Coronary artery (tissue), 2 donors: Measurements from ENCODE around the gene CLEC4D.
"Not testable (repeated sequence)": the region's sequence is repeated elsewhere in the genome, so short reads cannot be mapped to it uniquely, and the experiment has no call there.

Source experiments
- DNase-seq: peaks from one replicate; pipeline ENCODE4 v3.0.0-alpha.2; 2017; ENCODE audit warnings: low spot score
- H3K27ac ChIP-seq, 2 donors: fragments of 200-600 bp; sonication (generic); one replicate each; pipeline ENCODE4 v1.5.1; 2016 to 2019
- H3K4me3 ChIP-seq: fragments of 200-600 bp; sonication (generic); 2 replicates; pipeline ENCODE4 v1.5.1; 2016; ENCODE audit warnings: mild to moderate bottlenecking, moderate library complexity
- TF ChIP-seq, protein P1 (sequence below): fragments of 200-600 bp; sonication (generic); IDR thresholded peaks from one replicate; pipeline ENCODE4 v1.5.1; 2019; ENCODE audit warnings: antibody characterized with exemption

Gene CLEC4D

DNA sequence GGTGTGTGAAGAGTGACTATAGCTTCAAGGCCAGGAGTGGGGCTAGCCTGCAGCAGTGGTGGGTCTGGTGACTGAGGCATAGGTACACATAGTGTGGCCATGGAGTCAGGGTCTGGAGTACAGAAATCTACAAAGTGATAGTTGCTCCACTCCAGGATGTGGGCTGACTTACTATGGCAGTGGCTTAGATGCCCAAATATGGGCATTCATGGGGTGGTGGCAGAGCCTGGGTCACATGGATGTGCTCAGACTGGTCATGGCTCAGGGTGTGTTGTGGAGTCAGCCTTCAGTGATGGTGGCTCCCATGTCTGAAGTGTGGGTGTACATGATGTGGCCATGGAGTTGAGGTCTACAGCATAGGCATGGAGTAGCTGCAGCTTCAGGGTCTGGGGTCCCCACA lies 30.2 kb upstream of the CLEC4D start:
- TF ChIP-seq, protein P1, sequence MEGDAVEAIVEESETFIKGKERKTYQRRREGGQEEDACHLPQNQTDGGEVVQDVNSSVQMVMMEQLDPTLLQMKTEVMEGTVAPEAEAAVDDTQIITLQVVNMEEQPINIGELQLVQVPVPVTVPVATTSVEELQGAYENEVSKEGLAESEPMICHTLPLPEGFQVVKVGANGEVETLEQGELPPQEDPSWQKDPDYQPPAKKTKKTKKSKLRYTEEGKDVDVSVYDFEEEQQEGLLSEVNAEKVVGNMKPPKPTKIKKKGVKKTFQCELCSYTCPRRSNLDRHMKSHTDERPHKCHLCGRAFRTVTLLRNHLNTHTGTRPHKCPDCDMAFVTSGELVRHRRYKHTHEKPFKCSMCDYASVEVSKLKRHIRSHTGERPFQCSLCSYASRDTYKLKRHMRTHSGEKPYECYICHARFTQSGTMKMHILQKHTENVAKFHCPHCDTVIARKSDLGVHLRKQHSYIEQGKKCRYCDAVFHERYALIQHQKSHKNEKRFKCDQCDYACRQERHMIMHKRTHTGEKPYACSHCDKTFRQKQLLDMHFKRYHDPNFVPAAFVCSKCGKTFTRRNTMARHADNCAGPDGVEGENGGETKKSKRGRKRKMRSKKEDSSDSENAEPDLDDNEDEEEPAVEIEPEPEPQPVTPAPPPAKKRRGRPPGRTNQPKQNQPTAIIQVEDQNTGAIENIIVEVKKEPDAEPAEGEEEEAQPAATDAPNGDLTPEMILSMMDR = no peak
- Histone ChIP-seq H3K27ac (no peak overlapping the region), H3K4me3 (no peak overlapping the region)
- DNase-seq = no peak

DNA sequence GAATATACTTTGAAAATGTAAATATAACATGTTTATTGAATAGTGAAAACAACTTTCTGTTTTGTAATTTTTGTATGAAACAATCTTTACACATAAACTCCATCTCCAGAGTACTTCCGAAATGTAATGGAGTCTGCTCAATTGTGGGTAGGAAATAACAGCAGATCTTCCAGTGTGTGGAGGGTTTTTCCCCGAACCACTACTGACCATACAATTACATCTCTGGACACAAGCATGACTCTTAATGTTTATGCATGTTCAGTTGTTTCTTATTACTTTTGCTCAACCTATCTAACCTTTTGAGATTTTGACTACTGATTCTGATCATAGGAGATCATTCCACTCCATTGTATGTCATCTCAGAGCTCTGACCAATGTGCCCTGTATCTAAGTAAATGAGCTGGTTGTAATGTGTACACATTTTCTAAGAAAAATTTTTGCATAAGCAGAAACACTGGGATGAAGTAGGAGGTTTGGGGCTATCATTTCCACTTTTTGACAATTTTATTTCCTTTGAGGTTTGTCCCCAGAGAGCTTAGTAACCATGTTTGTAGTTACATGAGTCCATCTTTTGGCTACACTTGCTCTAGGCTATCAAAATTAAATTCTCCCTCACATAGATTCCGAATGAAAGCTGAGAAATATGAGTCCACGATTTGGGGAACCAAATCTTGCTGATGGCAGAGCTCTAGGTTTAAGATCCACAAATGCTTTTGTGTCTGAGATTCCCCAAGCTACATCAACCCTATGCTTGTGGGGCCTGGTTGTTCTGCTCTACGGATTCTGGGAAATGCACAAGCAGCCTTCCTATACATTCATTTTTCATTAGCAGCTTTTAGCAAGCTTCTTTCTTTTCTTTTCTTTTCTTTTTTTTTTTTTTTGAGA lies 21.4 kb upstream of the CLEC4D start:
- no peak overlapping the region for H3K27ac ChIP-seq
- TF ChIP-seq, protein P1 = no peak
- no peak overlapping the region for H3K4me3 ChIP-seq
- DNase-seq = no peak

DNA sequence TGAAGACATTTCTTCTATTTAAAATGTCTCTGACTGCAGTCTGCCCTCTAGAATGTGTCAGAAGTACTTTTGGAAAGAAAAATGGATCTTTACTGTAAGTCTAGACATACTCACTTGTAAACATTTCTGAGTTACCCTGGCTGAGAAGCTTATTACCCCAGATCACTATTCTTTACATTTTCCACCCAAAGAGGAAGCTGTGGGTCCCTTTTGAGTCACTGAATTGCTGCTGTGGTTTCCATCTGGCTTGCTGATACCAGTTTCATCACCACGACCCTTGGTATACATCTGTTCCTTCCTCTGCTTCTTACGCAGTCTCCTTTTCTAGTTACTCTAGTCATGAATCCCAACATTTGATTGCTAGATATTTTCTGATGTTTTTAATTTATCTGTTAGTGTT lies 20.2 kb upstream of the CLEC4D start:
- DNase-seq = no peak
- TF ChIP-seq, protein P1 = no peak
- Histone ChIP-seq H3K4me3 (no peak overlapping the region), H3K27ac (no peak overlapping the region)

DNA sequence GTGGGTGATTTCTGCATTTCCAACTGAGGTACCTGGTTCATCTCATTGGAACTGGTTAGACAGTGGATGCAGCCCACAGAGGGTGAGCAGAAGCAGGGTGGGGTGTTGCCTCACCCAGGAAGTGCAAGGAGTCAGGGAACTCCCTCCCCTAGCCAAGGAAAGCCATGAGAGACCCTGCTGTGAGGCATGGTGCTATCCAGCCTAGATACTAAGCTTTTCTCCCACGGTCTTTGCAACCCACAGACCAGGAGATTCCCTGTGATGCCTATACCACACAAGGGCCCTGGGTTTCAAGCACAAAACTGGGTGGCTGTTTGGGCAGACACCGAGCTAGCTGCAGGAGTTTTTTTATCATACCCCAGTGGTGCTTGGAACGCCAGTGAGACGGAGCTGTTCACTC lies 17.6 kb upstream of the CLEC4D start:
- not testable (repeated sequence) for DNase-seq, H3K4me3 ChIP-seq

DNA sequence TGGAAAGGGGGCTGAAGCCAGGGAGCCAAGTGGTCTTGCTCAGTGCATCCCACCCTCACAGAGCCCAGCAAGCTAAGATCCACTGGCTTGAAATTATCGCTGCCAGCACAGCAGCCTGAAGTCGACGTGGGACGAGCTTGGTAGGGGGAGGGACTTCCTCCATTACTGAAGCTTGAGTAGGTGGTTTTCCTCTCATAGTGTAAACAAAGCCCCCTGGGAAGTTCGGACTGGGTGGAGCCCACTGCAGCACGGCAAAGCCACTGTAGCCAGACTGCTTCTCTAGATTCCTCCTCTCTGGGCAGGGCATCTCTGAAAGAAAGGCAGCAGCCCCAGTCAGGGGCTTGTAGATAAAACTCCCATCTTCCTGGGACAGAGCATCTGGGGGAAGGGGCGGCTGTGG lies 17.2 kb upstream of the CLEC4D start:
- DNase-seq, H3K4me3 ChIP-seq, H3K27ac ChIP-seq: not testable (repeated sequence)

More for the DNA sequence above, 17.6 kb upstream of the CLEC4D start:
- not testable (repeated sequence) for H3K27ac ChIP-seq

DNA sequence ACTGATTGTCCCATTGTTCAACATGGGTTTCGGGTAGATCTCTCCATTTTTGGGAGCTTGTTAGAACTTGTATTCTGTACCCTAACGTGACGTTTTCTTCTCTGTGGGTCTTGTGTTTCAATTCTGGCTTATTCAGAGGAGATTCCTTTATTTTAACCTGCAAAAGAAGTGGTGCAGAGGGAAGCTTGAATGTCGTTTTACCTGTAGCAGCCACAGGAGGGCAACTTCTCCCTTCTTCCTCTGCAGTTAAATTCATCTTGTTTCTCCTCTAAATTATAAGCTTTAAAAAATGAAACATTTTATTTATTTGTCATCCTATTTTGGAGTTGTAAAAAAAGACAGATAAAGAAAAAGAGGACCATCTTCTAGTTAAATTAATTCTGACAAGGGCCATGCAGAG lies 13.7 kb upstream of the CLEC4D start:
- Histone ChIP-seq H3K27ac (no peak overlapping the region), H3K4me3 (no peak overlapping the region)
- TF ChIP-seq, protein P1 = no peak
- DNase-seq = no peak

DNA sequence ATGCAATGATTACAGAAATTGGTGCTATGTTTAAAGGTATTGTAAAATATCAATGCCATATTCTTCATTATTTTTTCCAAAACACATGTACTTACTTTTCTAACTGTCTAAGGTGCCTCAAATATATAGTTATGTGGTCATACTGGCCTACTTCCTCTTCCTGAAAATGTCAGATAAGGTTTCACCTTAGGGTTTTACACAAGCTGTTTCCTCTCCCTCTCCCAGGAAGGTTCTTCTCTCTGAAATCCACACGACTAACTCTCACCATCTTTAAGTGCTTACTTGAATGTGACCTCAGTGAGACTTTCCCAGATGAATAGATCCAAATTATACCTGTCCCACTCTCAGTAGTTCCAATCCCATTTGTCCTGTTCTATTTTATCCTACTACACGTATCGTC lies 11.6 kb upstream of the CLEC4D start:
- TF ChIP-seq, protein P1 = no peak
- no peak overlapping the region for H3K4me3 ChIP-seq

DNA sequence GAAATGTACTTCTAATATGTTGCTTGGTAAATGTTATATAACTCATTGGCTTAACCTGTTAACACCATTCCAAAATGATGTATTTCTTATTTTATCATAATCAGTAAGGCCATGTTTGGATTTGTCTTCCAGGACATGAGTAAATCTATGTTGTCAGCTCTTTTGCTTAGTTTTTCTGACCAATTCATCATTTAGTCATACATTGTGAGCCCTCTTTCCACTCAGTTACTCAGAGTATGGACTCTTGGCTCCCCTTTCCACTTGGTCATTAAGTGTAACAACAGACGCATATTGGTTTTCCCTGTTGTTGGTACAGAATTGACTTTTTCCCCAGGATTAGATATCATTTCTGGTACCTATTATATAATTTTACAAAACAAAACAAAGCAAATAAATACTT lies 9.0 kb upstream of the CLEC4D start:
- Histone ChIP-seq H3K4me3 (no peak overlapping the region), H3K27ac (no peak overlapping the region)

More for the DNA sequence above, 11.6 kb upstream of the CLEC4D start:
- no peak for DNase-seq
- no peak overlapping the region for H3K27ac ChIP-seq

More for the DNA sequence above, 9.0 kb upstream of the CLEC4D start:
- no peak for DNase-seq
- TF ChIP-seq, protein P1 = no peak
